RKO (cell line): Measurements from ENCODE around the gene CRIP2.

Source experiments
- DNase-seq: peaks from one replicate; pipeline ENCODE4 v3.0.0-alpha.2; 2016; ENCODE audit warnings: low spot score

CRIP2 gene

DNA sequence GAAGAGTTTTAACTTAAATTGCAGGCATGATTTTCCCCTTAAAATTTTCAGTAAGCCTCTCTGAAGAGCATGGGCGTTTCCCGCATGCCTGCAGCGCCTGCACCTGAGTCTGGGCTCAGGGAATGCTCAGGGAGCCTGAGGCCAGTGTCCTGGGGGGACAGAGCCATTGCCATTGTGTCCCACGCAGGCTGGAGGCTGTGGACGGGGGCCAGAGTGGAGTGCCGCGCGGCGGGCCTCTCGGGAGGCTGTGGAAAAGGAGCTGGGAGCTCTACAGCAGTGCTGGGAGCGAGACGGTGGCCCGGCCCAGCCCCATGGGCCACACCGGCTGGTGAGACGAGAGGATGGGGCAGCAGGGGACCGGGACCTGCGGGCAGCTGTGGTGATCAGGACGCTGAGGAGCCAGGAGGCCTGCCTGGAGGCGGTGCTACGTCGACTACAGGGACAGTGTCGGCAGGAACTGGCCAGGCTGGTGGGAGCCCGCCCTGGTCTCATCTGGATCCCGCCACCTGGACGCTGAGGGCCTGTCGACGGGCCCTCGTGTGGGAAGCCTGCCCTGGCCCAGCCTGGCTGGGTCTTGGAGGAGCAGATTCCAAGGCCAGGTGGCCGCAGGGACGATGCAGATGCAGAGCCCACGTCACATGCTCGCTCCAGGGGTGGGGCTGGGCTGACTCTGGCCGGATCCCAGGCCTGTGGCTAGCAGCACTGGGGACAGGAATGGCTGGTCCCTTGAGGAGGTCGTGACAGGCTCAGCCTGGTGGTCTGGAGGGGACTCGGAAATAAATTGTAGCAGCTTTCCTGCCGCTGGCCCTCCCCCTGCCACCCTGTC is 24.0 kb downstream of the CRIP2 start:
- DNase-seq: no peak

DNA sequence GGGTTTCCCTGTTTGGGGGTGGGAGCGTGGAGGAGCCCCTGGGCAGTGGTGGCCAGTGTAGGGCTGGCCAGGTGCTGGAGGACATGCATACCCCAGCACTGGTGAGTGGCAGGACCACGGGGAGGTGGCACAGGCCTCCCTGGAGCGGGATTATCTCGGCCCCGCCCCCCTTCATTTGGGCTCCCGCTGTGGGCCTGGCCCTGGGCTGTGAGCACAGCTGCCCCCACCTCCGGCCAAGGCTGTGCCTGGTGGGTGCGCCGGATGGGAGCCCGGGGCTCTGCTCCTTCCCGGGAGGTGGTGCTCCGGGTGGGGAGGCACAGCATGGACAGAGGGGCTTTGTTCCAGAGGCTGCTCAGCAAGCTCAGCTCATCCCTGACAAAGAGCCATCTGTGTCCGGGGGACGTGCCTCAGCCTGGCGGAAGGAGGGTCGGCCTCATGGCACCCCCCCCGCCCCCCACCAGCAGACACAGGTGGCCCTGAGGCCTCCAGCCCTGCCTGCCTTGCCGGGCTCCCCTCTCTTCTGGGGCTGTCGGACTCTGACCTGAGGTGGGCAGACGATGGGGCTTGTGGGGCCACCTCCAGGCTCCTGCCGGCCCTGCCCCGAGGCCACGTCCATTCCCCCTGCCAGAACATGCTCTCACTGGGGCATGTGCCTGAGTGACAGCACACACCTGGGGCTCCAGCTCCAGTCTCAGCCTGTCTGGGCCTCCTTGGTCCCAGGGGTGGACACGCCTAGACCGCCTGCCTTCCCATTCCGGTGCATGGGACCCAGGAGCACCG is 24.8 kb downstream of the CRIP2 start:
- no peak for DNase-seq

DNA sequence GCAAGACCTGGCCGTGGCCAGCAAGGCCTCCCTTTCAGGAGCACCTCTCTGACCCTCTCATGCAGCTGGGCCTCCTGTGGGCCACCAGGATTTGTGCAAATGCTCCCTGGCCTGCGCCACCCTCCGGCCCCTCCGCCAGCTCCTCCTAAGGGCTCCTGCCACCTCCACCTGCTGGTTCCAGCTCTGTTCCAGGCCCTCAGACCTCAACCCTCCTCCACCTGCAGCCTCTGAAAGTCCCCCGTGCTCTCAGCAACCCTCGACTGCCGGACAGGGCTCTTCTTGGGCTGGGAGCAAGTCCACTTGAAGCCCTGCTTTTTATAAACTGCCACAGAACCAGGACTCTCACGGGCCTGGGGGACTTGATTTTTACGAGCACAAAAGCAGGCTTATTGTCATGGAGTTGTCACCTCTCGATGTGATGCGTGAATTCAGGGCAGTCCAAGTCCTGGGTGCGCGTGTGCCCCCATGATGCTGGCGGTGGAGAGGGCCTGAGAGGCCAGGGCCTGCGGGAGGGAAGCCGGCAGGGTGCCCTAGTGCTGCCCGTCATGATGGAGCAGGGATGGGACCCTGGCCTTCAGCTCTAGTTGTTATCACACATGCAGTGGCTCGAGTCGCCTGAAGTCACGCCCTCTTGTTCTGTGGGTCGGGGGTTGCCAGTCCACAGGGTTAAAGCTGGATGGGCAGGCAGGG is 25.6 kb downstream of the CRIP2 start:
- DNase-seq: no peak

DNA sequence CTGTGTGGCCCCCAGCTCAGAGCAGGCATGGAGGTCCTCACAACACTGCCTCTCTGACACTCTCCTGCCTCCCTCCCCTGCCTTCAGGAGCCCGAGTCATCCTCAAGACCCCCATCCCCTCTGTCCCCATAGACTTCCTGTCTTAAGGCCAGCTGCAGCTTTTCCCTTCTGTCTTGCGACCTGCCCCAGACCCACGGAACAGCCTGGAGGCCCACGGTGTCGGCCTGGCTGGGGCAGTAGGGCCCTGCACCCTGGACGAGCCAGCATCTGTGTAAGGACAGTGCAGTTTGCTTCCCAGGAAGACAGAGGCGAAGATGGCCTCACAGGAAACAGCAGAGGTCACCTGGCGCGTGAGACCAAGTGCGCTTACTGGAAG is 26.1 kb downstream of the CRIP2 start:
- no peak for DNase-seq

DNA sequence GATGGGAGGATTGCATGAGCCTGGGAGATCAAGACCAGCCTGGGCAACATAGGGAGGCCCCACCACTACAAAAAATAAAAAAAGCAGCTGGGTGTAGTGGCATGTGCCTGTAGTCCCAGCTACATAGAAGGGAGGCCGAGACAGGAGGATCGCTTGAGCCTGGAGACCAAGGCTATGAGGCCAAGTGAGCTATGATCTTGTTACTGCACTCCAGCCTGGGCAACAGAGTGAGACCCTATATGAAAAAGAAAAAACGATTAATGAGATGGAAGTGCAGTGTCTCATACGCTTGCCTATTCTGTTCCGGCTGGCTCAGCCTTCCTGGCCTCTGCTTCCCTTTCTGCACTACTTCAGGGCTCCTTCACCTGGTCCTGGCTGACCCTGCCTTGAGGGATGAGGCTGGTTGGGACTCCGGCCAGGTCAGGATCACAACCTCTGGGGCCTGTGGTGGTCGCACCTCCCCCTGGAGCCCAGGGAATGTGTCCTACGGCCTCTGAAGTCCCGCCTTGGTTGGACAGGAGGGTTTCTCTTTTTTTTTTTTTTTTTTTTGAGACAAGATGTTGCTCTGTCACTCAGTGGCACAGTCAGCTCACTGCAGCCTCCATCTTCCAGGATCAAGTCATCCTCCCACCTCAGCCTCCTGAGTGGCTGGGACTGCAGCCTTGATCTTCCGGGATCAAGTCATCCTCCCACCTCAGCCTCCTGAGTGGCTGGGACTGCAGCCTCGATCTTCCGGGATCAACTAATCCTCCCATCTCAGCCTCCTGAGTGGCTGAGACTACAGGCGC is 27.1 kb downstream of the CRIP2 start:
- no peak for DNase-seq

DNA sequence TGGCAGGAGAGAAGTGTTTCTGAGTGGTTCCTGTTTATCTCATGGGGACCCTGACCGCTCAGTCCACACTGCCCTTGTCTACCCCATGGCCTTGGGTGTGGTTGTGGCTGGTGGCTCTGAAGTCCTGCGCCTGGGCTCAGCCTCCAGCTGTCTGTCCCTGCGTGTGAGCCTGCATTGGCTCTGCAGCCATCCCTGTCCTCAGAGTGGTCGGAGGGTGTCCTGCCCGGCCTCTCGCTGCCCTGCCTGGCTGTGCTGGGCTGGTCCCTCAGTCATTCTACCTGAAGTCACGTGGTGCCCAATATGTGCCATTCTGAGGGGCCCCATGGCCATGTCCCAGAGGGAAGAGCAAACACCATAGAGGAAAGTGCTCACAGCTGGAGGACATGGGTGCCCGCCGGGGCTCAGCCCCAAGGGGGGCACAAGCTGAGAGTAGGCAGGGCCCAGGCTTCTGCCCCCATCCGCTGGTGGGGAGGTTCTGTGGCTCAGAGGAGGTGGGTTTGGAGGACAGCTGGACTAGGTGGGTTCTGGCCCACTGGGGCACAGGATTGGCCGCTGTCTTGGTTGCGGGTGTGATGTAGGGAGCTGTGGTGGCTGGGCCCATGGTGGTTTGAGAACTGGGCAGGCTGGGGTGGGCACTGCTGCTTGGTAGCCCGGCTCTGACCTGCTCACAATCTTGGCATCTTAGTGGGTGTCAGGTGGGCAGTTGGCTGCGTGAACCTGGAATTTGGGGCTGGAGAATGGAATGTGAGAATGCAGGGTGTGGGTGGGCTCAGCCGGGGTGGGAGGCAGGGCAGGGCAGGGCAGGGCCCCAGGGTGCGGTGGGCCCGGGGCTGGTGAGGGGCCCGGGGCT is 28.1 kb downstream of the CRIP2 start:
- no peak for DNase-seq

DNA sequence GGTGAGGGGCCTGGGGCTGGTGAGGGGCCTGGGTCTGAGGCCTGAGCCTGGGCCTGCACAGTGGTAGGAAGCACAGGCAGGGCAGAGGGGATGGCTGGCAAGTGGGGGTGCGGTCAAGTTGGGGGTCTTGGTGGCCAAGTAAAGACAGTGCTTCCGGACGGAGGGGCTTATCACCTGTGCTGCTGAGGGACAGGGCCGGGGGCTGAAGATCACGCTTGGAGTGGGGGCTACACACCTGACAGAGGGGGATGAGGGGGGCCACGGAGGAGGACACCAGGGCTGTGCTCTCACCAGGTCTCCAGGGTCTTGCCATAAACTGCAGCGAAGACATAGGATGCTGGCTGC is 28.6 kb downstream of the CRIP2 start:
- DNase-seq: no peak

DNA sequence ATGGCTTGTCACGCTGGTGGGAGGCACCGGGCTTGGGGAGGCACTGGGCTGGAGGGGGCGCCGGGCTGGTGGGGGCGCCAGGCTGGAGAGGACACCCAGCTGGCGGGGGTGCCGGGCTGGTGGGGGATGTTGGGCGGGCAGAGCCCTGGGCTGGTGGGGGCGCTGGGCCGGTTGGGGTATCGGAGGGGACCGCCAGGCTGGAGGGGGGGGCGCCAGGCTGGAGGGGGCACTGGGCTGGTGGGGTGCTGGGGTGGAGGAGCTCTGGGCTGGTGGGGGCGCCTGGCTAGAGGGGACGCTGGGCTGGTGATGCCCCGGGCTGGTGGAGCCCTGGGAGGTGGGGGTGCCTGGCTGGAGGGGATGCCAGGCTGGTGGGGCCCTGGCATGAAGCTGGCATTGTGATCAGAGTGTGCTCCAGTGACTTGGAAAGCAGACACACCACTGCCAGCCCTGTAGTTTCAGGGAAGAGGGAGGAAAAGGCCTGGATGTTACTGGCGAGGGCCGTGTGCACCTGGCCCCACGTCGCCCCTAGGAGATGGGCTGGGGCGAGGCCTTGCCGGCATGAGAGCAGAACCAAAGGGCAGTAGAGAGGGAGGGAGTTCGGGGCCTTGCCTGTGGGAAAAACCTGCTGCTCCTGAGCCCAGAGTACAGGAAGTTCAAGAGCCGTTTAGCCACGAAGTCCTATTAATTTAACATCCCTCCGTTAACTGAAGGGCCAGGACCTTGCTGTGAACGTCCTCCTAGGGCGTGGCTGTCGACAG is 29.5 kb downstream of the CRIP2 start:
- DNase-seq: no peak

DNA sequence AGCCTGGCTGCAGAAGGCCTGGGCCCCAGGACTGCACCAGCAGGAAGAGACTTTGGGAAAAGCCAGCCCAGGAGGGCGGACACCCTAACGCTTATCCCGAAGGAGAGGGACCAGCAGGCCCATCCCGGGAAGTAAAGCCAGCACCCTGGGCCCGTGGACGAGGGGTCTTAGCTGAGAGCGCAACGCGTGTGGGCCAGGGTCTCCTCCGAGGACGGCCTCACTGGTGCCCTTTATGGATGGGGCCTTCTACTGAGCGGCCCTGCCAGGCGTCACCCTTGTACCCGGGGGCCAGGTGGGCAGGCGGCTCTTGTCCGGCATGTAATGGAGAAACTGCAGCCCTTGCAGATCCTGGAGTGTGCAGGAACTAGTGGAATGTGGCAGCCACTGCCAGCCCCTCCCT is 30.5 kb downstream of the CRIP2 start:
- DNase-seq: no peak

DNA sequence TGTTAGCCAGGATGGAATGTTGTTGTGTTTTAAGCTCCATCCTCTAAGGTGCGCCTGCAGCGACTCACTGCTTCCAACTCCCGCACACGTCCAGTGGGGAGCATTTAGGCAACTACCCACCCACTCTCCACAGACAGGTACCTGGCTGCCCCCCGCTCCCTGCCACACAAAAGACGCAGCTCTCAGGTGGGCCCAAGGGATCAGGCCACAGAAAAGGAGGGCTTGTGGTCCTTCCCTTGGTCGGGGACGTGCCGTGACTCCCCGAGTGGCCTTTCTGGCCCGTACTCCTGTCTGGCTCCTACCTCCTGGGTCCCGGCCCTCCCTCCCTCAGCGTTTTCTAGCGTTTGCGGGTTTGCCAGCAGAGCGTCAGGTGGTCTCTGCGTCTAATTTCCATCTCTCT is 32.6 kb downstream of the CRIP2 start:
- DNase-seq: no peak

DNA sequence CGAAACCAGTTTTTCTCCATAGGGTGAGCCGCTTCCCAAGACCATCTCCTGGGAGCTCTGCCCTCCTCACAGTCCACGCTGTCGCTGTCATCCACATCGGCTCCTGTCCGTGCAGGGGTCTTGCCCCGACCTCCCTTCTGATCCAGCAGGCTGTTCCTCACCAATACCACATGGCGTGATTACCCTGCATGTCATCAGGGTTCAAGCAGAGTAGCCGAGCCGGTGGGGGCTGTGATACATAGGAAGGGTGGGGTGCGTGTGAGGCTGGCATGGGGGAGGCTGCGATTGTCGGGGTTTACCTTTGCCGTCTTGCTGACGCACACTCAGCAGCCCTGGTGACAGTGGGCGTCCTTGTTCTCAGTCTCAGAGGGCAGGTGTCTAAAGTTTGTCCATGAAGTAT is 33.4 kb downstream of the CRIP2 start:
- DNase-seq: no peak

DNA sequence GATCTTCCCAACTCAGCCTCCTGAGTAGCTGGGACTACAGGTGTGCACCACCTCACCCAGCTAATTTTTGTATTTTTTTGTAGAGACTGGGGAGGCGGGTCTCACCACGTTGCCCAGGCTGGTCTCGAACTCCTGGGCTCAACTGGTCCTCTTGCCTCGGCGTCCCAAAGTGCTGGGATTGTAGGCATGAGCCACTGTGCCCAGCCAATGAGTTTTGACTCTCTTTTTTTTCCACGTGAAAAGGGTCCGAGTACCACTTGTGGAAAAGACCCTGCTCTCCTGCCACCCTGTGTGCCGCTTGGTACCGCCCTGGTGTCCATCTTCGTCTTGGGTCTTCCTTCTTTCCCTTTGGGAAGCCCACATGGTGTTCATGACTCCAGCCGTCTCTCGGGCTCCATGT is 34.0 kb downstream of the CRIP2 start:
- DNase-seq: no peak

DNA sequence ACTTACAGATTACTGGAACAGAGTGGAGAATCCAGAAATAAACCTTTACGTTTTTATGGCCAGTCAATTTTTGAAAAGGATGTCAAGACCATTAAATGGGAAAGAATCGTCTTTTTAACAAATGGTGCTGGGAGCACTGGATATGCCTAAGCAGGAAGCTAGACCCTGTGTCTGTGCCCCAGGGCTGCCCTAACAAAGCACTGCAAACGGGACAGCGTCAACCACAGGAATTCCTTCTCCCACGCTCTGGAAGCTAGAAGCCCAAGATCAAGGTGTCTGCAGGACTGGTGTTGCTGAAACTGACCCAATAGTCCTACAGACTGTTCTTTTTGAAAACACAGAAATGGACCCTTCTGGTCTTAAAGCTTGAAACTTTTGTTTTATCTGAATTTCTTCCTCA is 42.5 kb downstream of the CRIP2 start:
- no peak for DNase-seq

DNA sequence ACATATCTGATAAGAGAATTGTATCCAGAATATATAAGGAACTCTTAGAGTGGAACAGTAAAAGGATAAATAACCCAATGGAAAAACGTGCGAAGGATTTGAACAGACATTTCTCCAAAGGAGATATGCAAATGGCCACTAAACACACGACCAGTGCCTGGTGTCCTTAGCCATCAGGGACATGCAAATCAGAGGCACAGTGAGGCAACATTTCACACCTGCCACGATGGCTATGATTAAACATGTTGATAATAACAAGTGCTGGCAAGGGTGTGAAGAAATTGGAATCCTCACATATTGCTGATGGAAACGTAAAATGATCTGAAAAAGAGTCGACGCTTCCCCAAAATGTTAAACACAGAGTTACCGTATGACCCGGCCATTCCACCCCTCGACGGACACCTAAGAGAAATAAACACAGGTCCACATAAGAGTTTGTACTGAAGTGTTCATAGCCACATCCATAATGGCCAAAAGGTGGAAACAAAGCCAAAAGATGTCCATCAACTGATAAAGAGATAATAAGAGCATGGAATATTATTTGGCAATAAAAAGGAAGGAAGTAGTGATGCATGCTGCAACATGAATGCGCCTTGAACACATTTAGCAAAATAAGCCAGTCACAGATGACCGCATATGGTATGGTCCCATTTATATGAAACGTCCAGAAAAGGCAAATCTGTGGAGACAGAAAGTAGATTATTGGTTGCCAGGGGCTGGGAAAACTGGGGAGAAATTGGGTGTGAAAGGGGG is 45.5 kb downstream of the CRIP2 start:
- no peak for DNase-seq

DNA sequence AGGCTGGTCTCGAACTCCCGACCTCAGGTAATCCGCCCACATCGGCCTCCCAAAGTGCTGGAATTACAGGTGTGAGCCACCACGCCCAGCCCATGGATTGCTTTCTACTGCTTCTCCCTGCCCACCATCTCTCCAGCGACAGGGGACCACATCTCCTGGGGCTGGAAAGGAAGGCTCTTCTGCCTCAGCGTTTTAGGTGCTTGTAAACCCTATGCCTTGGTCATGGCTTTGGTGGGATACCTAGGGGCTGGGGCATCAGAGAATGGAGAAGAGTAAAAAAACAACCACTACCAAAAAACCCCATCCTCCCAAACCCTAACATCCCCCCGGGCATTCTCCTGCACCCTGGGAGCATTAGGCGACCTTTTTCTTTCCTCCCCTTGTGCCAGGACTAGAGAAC is 50.7 kb downstream of the CRIP2 start:
- no peak for DNase-seq

DNA sequence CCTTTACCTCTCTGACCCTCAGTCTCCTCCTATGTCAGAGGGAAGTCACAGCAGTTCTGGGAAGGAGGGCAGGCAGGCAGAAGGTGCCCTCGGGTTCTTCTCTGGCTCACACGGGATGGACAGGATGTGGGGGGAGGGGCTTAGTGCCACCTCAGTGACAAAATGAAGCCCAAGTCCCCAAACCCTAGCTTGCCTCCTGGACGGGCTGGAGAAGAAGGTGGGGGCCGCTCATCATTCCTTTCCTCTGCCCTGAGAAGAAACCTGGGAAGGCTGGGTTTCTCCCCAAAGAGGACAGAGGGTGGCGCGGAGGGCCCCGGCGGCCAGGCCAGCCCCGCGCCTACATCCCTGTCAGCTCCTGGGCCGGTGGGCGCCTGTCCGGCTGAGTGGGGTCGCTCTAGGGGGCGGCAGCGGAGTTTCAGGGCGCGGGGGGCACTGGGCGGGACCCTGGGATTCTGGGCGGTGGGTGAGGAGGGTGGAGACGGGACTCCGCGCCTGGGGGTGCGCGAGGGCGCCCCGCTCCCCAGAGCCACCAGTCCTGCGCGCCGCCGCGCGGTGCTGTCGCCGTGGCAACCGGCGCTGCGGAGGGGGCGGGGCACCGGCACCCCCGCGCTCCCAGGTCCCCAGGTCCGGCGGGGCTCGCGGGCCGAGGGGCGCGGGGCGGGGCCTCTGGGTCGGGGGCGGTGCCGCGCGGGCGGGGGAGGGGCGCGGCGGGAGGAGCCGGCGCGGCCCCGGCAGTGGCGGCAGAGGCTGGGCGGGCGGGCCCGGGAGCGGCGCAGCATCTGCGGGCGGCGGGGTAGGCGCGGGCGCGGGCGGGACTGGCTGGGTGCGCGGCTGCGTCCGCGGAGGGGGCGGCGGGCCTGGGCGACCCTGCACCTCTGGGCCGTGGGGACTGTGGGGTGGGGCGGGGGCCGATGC is 51.5 kb downstream of the CRIP2 start, which contains the start of gene TMEM121:
Gene TMEM121 (plus strand): TSS at position 723 of the 915 bp plus-strand sequence. CDS start 2,252 bp downstream, outside the sequence.
- DNase-seq: no peak

DNA sequence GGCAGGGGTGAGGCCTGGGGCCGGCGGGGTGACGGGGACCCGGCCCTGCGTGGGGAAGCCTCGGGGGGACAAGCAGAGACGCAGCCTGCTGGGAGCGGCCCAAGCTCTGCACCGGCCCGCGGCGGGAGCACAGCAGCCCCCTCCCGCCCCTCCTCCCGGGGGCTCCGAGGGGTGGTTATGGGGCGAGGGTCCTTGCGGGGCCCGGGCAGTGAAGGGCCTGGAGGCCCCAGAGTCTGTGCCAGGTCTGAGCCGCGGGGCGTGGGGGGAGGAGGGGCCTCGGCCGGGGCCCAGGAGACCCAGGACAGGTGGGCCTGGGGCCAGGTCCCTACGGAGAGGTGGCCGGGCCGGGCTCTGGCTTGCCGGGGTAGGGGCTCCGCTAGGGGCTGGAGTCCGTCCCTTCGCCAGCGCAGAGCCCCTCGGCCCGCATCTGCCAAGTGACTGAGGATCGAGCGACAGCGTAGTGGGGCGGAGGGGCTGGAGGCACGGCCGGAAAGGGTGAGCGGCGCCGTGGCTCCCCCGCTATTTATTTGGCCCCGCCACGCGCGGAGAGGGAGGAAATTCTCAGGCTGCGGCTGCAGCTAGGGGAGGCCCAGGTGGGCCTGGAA is 52.3 kb downstream of the CRIP2 start:
- DNase-seq: no peak

DNA sequence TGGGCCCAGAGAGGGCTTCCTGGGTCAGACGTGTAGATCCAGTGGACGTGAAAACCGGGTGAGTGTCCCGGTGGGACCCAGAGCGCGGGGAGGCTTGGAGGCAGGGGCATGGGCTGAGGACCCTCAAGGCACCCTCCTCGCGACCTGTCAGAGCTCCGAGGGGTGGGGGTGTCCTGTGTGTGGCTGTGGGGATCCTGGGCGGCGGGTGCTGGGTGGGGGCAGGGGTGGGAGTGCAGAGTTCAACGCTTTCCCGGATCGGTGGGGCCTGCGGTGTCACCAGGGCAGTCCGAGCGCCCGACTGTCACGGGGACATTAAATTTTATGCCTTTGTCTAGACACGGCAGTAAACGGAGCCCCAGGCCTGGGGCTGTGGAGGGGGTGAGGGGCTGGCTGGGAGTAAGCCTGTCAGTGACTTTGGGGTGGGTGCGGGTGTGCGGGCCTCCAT is 52.8 kb downstream of the CRIP2 start:
- no peak for DNase-seq
